ENCODE measurements around the gene HELZ2. TPM values are rescaled to one million over a fixed set of nuclear protein-coding genes. Genes with fewer than 3 reads are reported as not detected.

The HELZ2 gene
- total RNA-seq, 4 donors from 2014 or later = 24.3 to 45.5 (median 36.0) TPM

Other genes with a start within 250 kb of the HELZ2 start
- gene CHRNA4, start 212.9 kb downstream of the HELZ2 start, total RNA-seq = 1 to 10 TPM in 3 of 4 donors, under 1 TPM in 1; 0.54 to 6.3 (median 1.9) TPM
- under 1 TPM in 2 of 4 donors, not detected in 2; 0.11 to 0.27 TPM for gene KCNQ2, start 101.6 kb downstream of the HELZ2 start, total RNA-seq
- gene EEF1A2, start 75.2 kb downstream of the HELZ2 start, total RNA-seq = 1 to 10 TPM in 3 of 4 donors, under 1 TPM in 1; 0.22 to 2.0 (median 1.3) TPM
- gene PPDPF, start 53.5 kb downstream of the HELZ2 start, total RNA-seq = 100 to 1,000 TPM in 3 of 4 donors, 10 to 100 TPM in 1; 82.0 to 226 (median 146) TPM
- gene PTK6, start 36.9 kb downstream of the HELZ2 start, total RNA-seq = under 1 TPM in 1 of 4 donors, not detected in 3; 0.11 TPM
- not detected for gene SRMS, start 26.5 kb downstream of the HELZ2 start, total RNA-seq
- under 1 TPM in 3 of 4 donors, not detected in 1; 0.39 to 0.89 (median 0.40) TPM for gene FNDC11, start 20.1 kb downstream of the HELZ2 start, total RNA-seq
- gene GMEB2, start 52.9 kb upstream of the HELZ2 start, total RNA-seq = 10 to 100 TPM; 23.1 to 34.9 (median 29.9) TPM
- 10 to 100 TPM; 53.7 to 84.0 (median 66.1) TPM for gene STMN3, start 79.2 kb upstream of the HELZ2 start, total RNA-seq
- 10 to 100 TPM; 14.1 to 87.4 (median 54.2) TPM for gene RTEL1, start 84.1 kb upstream of the HELZ2 start, total RNA-seq
- gene TNFRSF6B, start 122.4 kb upstream of the HELZ2 start, total RNA-seq = 10 to 100 TPM in 2 of 4 donors, 1 to 10 TPM in 2; 6.7 to 15.5 (median 10.5) TPM
- gene ARFRP1, start 133.7 kb upstream of the HELZ2 start, total RNA-seq = 10 to 100 TPM; 43.6 to 52.1 (median 46.7) TPM
- gene ZGPAT, start 133.8 kb upstream of the HELZ2 start, total RNA-seq = 10 to 100 TPM; 27.7 to 36.3 (median 30.0) TPM
- gene LIME1, start 162.4 kb upstream of the HELZ2 start, total RNA-seq = 10 to 100 TPM in 2 of 4 donors, 1 to 10 TPM in 2; 8.7 to 25.0 (median 11.5) TPM
- gene SLC2A4RG, start 165.5 kb upstream of the HELZ2 start, total RNA-seq = 10 to 100 TPM; 26.0 to 55.9 (median 39.3) TPM